ENCODE data around the gene H2AZ2. TPM values are rescaled to one million over a fixed set of nuclear protein-coding genes. Genes with fewer than 3 reads are reported as not detected.

The H2AZ2 gene
- total RNA-seq, 3 donors from 2014 or later: 126 to 242 (median 158) TPM

DNA sequence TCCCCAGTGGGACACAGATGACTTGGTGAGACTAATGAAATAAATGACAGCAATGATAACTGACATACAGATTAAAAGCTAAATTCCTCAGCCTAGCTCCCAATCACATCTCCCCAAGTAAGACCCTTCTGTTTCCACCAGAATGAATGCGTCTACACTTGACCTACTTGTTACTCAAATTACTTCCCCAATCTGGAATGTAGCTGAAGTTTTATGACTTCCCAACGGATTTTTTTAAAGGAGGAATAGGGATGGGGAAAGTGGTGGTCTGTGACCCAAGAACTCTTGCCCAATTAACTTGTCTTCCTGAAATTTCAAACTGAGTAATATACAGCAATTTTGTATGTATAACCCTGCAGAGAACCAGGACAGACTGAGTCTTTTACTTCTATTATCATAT, 9.1 kb downstream of the H2AZ2 start:
- ATAC-seq (no peak), DNase-seq (no peak)
- no peak overlapping the region for H3K4me3 ChIP-seq
- no peaks in the 10 kb centered on the region for H3K9me3 ChIP-seq
- H3K4me1 ChIP-seq (ENCODE audit: low read depth): no peaks in the 10 kb centered on the region
- intact Hi-C loops (cut with DNase I, micrococcal nuclease): no loop called here
- TF ChIP-seq, protein P1, sequence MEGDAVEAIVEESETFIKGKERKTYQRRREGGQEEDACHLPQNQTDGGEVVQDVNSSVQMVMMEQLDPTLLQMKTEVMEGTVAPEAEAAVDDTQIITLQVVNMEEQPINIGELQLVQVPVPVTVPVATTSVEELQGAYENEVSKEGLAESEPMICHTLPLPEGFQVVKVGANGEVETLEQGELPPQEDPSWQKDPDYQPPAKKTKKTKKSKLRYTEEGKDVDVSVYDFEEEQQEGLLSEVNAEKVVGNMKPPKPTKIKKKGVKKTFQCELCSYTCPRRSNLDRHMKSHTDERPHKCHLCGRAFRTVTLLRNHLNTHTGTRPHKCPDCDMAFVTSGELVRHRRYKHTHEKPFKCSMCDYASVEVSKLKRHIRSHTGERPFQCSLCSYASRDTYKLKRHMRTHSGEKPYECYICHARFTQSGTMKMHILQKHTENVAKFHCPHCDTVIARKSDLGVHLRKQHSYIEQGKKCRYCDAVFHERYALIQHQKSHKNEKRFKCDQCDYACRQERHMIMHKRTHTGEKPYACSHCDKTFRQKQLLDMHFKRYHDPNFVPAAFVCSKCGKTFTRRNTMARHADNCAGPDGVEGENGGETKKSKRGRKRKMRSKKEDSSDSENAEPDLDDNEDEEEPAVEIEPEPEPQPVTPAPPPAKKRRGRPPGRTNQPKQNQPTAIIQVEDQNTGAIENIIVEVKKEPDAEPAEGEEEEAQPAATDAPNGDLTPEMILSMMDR (IDR thresholded peaks at IDR 0.05): no peak
- H3K36me3 ChIP-seq (ENCODE audit: low read depth): peaks cover 6% of the 10 kb centered on the region

DNA sequence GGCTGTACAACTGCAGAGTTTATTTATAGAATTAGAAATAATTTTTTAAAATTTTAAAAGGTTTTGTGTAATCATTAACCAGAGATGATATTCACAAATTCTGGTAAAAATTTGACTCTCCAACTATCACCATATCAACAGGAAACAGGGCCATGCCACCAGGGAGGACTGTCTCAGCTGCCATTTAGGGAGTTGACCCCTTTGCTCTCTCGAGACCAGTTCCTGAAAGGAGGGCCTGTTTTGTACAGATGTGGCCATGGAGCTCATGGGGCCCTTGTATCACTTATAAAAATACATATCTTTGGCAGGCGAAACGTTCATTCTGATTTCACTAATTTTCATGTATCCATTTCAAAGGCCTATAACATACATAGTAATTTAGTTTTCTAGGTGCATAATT, 20.3 kb downstream of the H2AZ2 start:
- no peak overlapping the region for H3K4me3 ChIP-seq
- H3K9me3 ChIP-seq: no peaks in the 10 kb centered on the region
- no peaks in the 10 kb centered on the region for H3K4me1 ChIP-seq (ENCODE audit: low read depth)
- DNase-seq (no peak), ATAC-seq (no peak)
- TF ChIP-seq, protein P1 (IDR thresholded peaks at IDR 0.05): no peak
- intact Hi-C loops (cut with DNase I, micrococcal nuclease): no loop called here
- H3K36me3 ChIP-seq (ENCODE audit: low read depth): no peaks in the 10 kb centered on the region

DNA sequence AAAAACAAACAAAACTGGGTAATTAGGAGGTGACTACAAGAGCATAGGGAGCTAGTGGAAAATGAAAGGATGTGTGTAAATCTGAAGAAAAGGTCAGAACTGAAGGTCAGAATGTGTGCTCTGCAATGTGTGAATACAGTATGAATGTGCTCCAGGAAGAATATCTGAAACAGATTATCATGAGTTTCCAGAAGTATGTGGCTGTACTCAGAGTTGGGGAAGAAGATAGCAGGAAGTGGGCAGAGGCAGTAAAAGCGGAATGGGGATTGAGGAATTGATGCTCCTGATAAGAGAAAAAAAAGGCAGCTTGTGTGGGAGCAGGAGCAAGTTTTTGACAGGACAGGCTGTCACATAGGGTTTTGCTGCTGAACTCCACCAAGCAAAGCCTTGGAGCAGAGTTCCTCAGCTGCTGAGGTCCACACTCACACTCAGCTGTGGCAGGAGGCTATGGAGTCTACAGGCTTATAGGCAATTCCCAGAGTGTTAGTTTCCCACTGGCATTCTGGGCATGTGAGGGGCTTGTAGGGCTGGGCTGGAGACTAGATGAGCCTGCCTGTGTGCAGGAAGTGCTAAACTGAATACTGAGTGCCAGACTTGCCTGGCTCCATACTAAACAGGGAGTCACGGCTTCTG, 22.9 kb downstream of the H2AZ2 start:
- no peak for DNase-seq
- peak; percentile 25 for ATAC-seq
- intact Hi-C loops (cut with DNase I, micrococcal nuclease): no loop called here
- TF ChIP-seq, protein P1 (IDR thresholded peaks at IDR 0.05): no peak
- H3K4me3 ChIP-seq: no peak overlapping the region
- no peaks in the 10 kb centered on the region for H3K9me3 ChIP-seq
- no peaks in the 10 kb centered on the region for H3K4me1 ChIP-seq (ENCODE audit: low read depth)
- no peaks in the 10 kb centered on the region for H3K36me3 ChIP-seq (ENCODE audit: low read depth)

DNA sequence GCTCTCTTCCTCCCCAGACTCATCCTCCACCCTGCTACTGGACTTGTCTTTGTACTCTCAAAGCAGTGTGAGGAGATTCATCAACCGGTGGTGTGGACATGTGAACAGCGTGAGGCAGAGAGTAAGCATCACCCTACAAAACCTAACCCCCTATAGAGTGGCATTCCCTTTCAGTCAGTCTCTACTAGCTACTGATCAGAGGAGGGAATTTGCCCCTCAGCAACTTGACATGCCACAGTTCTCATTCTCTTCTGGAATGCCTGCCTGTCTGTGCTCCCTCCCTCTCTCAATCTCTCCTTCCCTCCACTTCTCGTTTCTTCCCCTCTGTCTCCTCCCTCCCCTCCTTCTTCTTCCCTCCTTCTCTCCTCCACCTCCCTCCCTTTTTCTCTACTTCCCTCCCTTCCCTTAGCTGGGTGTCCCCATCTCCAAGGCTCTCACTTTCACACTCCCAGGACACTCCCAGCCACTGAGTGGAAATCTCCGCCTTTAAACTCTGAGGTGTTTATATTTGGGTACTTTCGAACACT, 24.6 kb downstream of the H2AZ2 start:
- intact Hi-C loops (cut with DNase I, micrococcal nuclease): no loop called here
- H3K4me3 ChIP-seq: no peak overlapping the region
- DNase-seq: no peak
- H3K9me3 ChIP-seq: no peaks in the 10 kb centered on the region
- TF ChIP-seq, protein P1 (IDR thresholded peaks at IDR 0.05): no peak
- no peaks in the 10 kb centered on the region for H3K4me1 ChIP-seq (ENCODE audit: low read depth)
- no peaks in the 10 kb centered on the region for H3K36me3 ChIP-seq (ENCODE audit: low read depth)
- no peak for ATAC-seq

DNA sequence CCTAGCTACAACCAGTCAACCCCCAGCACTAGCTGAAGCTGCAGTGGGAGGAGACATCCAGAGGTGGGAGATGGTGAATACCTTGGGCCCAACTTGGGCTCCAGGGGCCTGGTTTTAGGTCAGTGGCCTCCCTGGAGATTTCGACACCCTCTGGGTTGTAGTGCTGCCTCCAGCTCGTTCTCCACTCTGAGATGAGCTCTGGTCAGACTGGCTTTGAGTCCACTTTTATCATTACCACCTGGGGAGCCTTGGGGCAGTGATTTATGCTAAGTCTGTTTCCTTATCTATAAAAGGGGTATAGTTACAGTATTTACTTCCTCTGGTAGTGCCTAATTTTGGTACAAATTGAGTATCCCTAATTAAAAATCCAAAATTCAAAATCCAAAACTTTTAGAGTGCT, 28.6 kb downstream of the H2AZ2 start:
- no peak overlapping the region for H3K4me3 ChIP-seq
- H3K9me3 ChIP-seq: no peaks in the 10 kb centered on the region
- H3K36me3 ChIP-seq (ENCODE audit: low read depth): no peaks in the 10 kb centered on the region
- intact Hi-C loops (cut with DNase I, micrococcal nuclease): no loop called here
- TF ChIP-seq, protein P1 (IDR thresholded peaks at IDR 0.05): no peak
- DNase-seq: no peak
- H3K4me1 ChIP-seq (ENCODE audit: low read depth): no peaks in the 10 kb centered on the region
- no peak for ATAC-seq

All from mucosa of descending colon (tissue), 3 donors.